K562 (cell line): Measurements from ENCODE around the gene OPRL1. TPM values are rescaled to one million over a fixed set of nuclear protein-coding genes. Genes with fewer than 3 reads are reported as not detected.

Experiments
- MXI1 ChIP-seq: IDR thresholded peaks from 2 replicates; pipeline ENCODE4 v1.6.1; 2011; ENCODE audit warnings: low read depth, mild to moderate bottlenecking, improper control_type of control experiment, low read length
- TCF3 ChIP-seq: sonication (generic); formaldehyde crosslinking; IDR thresholded peaks from 2 replicates; pipeline ENCODE4 v1.4.0; 2020; ENCODE audit warnings: mild to moderate bottlenecking, missing genetic modification reagents
- ZNF384 ChIP-seq: IDR thresholded peaks from 2 replicates; pipeline ENCODE4 v1.6.1; 2012; ENCODE audit warnings: low read depth, low read length, improper control_type of control experiment
- polyA plus RNA-seq, 8 experiments: library from polyadenylated mRNA; depleted of rRNA in 4 of 8; stranded (reverse) in 5 of 8; unstranded in 3 of 8; fragments of >200 nt; fragmentation: Nextera tagmentation in 2 of 8; fragmentation: Illumina TruSeq in 1 of 8; extraction: Ambion mirVana in 2 of 8; extraction: Trizol in 1 of 8; gene quantifications; 2 replicates each; pipeline versions ENCODE4 v1.2.1 to v1.2.3, GENCODE V29; 2011 to 2014; ENCODE audit warnings: inconsistent platforms in 1 of 8, missing spikeins in 1 of 8
- total RNA-seq, 7 experiments: library from RNA; depleted of rRNA in 6 of 7; stranded (reverse); fragments of >200 nt in 6 of 7; fragmentation: Illumina TruSeq in 2 of 7; extraction: Trizol in 2 of 7; gene quantifications; 2 replicates each; pipeline versions ENCODE4 v1.2.1 to v1.2.3, GENCODE V29; 2011 to 2021; ENCODE audit warnings: low replicate concordance in 1 of 7
- TF ChIP-seq, protein P1 (sequence below): fragments of 450-650 bp; conservative IDR thresholded peaks from 2 replicates; pipeline ENCODE4 v1.6.1; 2016; ENCODE audit warnings: missing genetic modification characterization, low read depth, mild to moderate bottlenecking, missing compliant biosample characterization, moderate library complexity
- TF ChIP-seq, protein P2 (sequence below): fragments of 200-800 bp; sonication (Bioruptor generic); IDR thresholded peaks from 2 replicates; pipeline ENCODE4 v1.6.1; 2017; ENCODE audit warnings: missing genetic modification characterization, missing compliant biosample characterization
- TF ChIP-seq, protein P3 (sequence below): fragments of 450-650 bp; formaldehyde crosslinking; IDR thresholded peaks from 2 replicates; pipeline ENCODE4 v1.4.0; 2022; ENCODE audit warnings: mild to moderate bottlenecking, moderate library complexity

Gene OPRL1
- total and polyA plus RNA-seq, 9 of the 15 experiments (the other 6 are each of a cell fraction or from before 2014, with no cell fraction given), result 0.06 to 0.33 (median 0.11) TPM; not detected in 2

DNA sequence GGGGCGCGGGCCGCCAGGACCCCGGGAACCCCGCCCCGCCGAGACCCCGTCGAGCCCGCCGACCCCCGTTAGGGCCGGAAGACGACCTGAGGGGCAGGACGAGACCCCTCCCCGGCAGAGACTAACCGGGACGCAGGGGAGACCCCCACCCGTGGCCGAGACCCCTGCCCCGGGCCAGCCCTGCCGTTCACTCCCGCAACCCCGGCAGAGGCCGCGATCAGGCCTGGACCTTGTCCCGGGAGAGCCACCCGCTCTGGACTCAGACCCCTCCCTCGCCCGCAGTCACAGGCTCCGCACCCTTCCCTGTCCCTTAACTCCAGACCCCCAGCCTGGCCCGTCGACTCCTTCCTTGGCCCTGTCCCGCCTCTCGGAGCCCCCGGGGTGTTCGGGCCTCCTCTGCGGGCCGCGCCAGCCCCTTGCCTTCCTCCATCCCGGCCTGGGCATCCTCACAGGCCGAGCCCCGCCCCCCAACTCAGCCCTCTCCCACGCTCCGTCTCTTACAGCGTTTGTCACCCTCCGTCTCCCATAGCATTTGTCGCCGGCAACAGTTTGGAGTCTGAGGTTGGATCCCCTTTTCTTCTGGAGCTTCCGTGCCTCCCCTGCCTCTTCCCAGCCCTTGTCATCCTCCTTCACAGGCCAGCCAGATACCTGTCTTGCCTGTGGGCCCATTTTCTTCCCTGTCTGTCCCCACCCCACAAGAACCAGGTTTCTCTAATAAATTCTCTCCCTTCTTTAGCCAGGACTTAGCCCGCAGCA, 16.3 kb upstream of the OPRL1 start (continued):
- TF ChIP-seq, protein P1, sequence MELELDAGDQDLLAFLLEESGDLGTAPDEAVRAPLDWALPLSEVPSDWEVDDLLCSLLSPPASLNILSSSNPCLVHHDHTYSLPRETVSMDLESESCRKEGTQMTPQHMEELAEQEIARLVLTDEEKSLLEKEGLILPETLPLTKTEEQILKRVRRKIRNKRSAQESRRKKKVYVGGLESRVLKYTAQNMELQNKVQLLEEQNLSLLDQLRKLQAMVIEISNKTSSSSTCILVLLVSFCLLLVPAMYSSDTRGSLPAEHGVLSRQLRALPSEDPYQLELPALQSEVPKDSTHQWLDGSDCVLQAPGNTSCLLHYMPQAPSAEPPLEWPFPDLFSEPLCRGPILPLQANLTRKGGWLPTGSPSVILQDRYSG (tag), result no peak
- TF ChIP-seq MXI1 (no peak), TCF3 (no peak), ZNF384 (no peak)
- TF ChIP-seq, protein P2, sequence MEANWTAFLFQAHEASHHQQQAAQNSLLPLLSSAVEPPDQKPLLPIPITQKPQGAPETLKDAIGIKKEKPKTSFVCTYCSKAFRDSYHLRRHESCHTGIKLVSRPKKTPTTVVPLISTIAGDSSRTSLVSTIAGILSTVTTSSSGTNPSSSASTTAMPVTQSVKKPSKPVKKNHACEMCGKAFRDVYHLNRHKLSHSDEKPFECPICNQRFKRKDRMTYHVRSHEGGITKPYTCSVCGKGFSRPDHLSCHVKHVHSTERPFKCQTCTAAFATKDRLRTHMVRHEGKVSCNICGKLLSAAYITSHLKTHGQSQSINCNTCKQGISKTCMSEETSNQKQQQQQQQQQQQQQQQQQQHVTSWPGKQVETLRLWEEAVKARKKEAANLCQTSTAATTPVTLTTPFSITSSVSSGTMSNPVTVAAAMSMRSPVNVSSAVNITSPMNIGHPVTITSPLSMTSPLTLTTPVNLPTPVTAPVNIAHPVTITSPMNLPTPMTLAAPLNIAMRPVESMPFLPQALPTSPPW (CRISPR knock-in tag), result no peak
- TF ChIP-seq, protein P3, sequence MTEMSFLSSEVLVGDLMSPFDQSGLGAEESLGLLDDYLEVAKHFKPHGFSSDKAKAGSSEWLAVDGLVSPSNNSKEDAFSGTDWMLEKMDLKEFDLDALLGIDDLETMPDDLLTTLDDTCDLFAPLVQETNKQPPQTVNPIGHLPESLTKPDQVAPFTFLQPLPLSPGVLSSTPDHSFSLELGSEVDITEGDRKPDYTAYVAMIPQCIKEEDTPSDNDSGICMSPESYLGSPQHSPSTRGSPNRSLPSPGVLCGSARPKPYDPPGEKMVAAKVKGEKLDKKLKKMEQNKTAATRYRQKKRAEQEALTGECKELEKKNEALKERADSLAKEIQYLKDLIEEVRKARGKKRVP, result no peak
